Psoas muscle (tissue), 8 donors: Measurements from ENCODE around the gene NPDC1. TPM values are rescaled to one million over a fixed set of nuclear protein-coding genes. Genes with fewer than 3 reads are reported as not detected.

Experiments used
- ATAC-seq, 4 donors: fragments of 200-7000 bp; cut with Tn5 transposase; one replicate each; pipeline ENCODE4 v1.9.1; 2020; ENCODE audit warnings: moderate library complexity in 3 of 4, mild to moderate bottlenecking in 2 of 4
- DNase-seq, 2 donors: peaks; one replicate each; pipeline ENCODE4 v3.0.0-alpha.2; 2020
- H3K27ac ChIP-seq: fragments of 200-600 bp; one replicate; pipeline ENCODE4 v1.8.0; 2022
- H3K27me3 ChIP-seq, 3 donors: fragments of 200-600 bp in 1 of 3; one replicate each; pipeline versions ENCODE4 v1.6.1 to v1.8.0; 2013 to 2022; ENCODE audit warnings: low read length in 2 of 3, mild to moderate bottlenecking in 2 of 3, moderate library complexity in 1 of 3; ENCODE audit not compliant: insufficient read depth in 3 of 3
- H3K36me3 ChIP-seq, 2 donors: fragments of 200-600 bp in 1 of 2; one replicate each; pipeline versions ENCODE4 v1.6.1 to v1.8.0; 2013 to 2022; ENCODE audit warnings: low read depth in 1 of 2, mild to moderate bottlenecking in 1 of 2, moderate library complexity in 1 of 2; ENCODE audit not compliant: insufficient read depth in 1 of 2
- H3K4me1 ChIP-seq: fragments of 200-600 bp; one replicate; pipeline ENCODE4 v1.8.0; 2022
- H3K4me3 ChIP-seq: fragments of 200-600 bp; one replicate; pipeline ENCODE4 v1.8.0; 2022; ENCODE audit warnings: mild to moderate bottlenecking
- H3K9me3 ChIP-seq: fragments of 200-600 bp; one replicate; pipeline ENCODE4 v1.8.0; 2022
- WGBS, 3 donors: extraction: QIAGEN DNeasy Blood & Tissue Kit; methylation state at CpG; one replicate each; pipeline versions ENCODE4 v1.1.6 to v1.1.7; 2013; 5-methylcytosine and 5-hydroxymethylcytosine counted together
- intact Hi-C, 2 donors: fragments of 100-400 bp; cut with DNase I; formaldehyde crosslinking; loops; one replicate each; pipeline versions ENCODE4 v1.11.0 to v1.14.2; 2022
- polyA plus RNA-seq, 3 donors: library from polyadenylated mRNA; stranded (reverse); fragments of 200-250 nt; gene quantifications; one replicate each; pipeline ENCODE4 v1.2.3, GENCODE V29; 2013
- total RNA-seq, 4 donors: library from RNA; stranded (reverse); fragmentation: NEBNext Ultra II Directional in 2 of 4; extraction: Animal tissue kit (Norgen Biotek cat#: 25700) in 2 of 4; gene quantifications; one replicate each; pipeline versions ENCODE4 v1.2.1 to v1.2.4, GENCODE V29; 2021 to 2023
- TF ChIP-seq, protein P1 (sequence below): fragments of 200-600 bp; IDR thresholded peaks from one replicate; pipeline ENCODE4 v1.8.0; 2022; ENCODE audit warnings: antibody characterized with exemption
- donor health status: healthy with polysubstance abuse.
- donor health status: DM: no; HTN: no; CAD: no; lungs with moderate emphysema.
- donor health status: Bipolar disorder and iron deficiency.
- donor health status: healthy.
- donor health status: DM: yes; HTN: yes; CAD: no.
- donor health status: DM: no; HTN: no; CAD: no.
- donor health status: DM: no; HTN: no; CAD: no.
- donor health status: DM: yes; HTN: yes; CAD: no.

Gene NPDC1
- total and polyA plus RNA-seq, 7 donors, result 14.8 to 32.1 (median 22.4) TPM

DNA sequence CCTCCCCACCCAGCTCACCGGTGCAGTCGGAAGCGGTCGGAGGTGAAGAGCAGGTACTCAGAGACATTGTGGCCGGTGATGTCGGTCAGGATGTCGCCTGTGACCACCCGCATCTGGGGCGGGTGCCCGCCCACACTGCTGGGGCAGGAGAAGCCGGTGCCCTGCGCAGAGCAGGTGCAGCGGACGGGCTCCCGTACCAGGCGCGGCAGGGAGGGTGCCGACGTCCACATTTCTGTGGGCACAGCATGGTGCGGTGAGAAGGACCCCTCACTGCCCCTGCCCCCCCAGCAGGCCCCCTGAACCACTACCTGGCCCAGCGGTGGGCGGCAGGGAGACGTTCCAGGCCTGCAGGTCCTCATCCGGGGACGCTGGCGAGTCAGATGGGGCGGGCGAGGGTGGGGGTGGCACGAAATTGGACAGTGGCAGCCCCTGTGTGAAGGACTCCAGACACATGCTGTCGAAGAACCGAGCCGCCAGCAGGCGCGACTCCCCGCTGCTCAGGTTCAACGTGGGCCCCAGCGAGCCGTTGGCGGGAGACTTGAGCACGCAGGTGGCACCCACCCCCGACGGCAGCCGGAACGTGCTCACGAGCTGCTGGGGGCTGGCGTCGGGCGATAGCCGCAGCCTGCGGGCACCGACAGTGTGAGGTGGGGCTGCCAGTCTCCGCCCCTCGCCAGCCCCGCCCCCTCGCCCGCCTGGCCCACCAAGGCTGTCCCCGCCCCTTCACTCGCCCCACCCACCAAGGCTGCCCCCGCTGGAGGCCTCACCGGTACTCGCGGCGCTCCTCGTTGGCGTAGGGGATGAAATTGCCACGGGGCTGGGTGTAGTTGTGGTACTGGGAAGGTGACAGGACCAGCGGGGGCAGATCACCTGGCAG, 33.0 kb downstream of the NPDC1 start:
- Histone ChIP-seq H3K27ac (no peak overlapping the region), H3K27me3 (no peaks in the 10 kb centered on the region), H3K4me1 (no peaks in the 10 kb centered on the region), H3K9me3 (no peaks in the 10 kb centered on the region), H3K4me3 (no peak overlapping the region), H3K36me3 (peaks cover 0 to 74% of the 10 kb centered on the region in 2 donors)
- DNase-seq (no peak), ATAC-seq (no peak)
- WGBS, 3 donors, result 82 to 88% (median 83%) methylated on average over 61 to 67 of the region's 67 CpGs
- TF ChIP-seq, protein P1, sequence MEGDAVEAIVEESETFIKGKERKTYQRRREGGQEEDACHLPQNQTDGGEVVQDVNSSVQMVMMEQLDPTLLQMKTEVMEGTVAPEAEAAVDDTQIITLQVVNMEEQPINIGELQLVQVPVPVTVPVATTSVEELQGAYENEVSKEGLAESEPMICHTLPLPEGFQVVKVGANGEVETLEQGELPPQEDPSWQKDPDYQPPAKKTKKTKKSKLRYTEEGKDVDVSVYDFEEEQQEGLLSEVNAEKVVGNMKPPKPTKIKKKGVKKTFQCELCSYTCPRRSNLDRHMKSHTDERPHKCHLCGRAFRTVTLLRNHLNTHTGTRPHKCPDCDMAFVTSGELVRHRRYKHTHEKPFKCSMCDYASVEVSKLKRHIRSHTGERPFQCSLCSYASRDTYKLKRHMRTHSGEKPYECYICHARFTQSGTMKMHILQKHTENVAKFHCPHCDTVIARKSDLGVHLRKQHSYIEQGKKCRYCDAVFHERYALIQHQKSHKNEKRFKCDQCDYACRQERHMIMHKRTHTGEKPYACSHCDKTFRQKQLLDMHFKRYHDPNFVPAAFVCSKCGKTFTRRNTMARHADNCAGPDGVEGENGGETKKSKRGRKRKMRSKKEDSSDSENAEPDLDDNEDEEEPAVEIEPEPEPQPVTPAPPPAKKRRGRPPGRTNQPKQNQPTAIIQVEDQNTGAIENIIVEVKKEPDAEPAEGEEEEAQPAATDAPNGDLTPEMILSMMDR, result no peak
- intact Hi-C loops, result no loop called here

DNA sequence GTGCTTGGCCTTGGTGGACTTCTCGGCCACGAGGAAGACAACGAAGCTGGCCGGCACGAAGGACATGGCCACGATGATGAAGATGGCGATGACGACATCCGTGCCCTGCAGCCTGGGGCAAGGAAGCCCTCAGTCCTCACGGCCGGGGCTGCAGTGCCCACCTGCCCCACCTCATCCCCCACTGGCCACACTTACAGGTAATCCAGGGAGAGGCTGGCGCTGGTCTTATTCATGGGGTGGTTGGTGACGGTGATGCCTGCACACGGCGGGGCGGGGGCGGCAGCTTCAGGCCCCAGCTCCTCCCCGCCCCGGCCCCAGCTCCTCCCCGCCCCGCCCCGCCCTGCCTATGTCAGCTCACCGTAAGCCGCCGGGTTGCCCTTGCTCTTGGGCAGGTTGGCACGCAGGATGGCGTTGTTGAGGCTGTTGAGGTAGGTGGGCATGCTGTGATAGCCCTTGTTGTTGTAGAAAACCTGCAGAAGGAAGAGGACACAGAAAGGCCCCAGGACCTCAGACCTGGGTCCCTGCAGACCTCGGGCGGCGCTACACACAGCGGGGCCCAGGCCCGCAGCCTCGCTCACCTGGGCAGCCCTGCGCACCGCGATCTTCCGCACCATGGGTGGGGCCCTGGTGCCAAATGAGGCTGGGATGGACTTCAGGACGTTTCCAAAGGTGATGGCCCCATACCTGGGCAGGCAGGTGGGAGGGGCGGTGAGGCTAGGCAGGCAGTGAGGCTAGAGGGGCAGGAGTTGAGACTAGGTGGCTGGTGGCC, 33.9 kb downstream of the NPDC1 start:
- Histone ChIP-seq H3K27ac (no peak overlapping the region), H3K27me3 (no peaks in the 10 kb centered on the region)
- WGBS, 3 donors, result 90 to 93% (median 92%) methylated on average over 29 to 39 of the region's 39 CpGs

GRCh38 chr9:137011156-137011555, 34.8 kb downstream of the NPDC1 start:
- Histone ChIP-seq H3K4me1 (no peaks in the 10 kb centered on the region), H3K4me3 (no peak overlapping the region), H3K36me3 (peaks cover 0 to 56% of the 10 kb centered on the region in 2 donors), H3K9me3 (no peaks in the 10 kb centered on the region), H3K27ac (no peak overlapping the region), H3K27me3 (no peaks in the 10 kb centered on the region)
- intact Hi-C loops, result no loop called here
- TF ChIP-seq, protein P1, result no peak
- DNase-seq, result no peak
- 92 to 96% (median 94%) methylated on average over 24 of the region's 24 CpGs for WGBS, 3 donors
- no peak for ATAC-seq

More for the DNA sequence above, 33.9 kb downstream of the NPDC1 start:
- no peaks in the 10 kb centered on the region for H3K9me3 ChIP-seq
- ATAC-seq (no peak), DNase-seq (no peak)
- H3K4me3 ChIP-seq, result no peak overlapping the region
- TF ChIP-seq, protein P1, result no peak
- H3K36me3 ChIP-seq, result peaks cover 0 to 65% of the 10 kb centered on the region in 2 donors
- intact Hi-C loops, result no loop called here
- no peaks in the 10 kb centered on the region for H3K4me1 ChIP-seq

GRCh38 chr9:137009938-137010732, 35.8 kb downstream of the NPDC1 start:
- intact Hi-C loops, result no loop called here
- Histone ChIP-seq H3K27ac (no peak overlapping the region), H3K9me3 (no peaks in the 10 kb centered on the region), H3K4me3 (no peak overlapping the region), H3K36me3 (peaks cover 0 to 46% of the 10 kb centered on the region in 2 donors), H3K27me3 (no peaks in the 10 kb centered on the region), H3K4me1 (no peaks in the 10 kb centered on the region)
- DNase-seq, result no peak
- no peak for ATAC-seq
- TF ChIP-seq, protein P1, result no peak
- 93 to 95% (median 94%) methylated on average over 47 to 49 of the region's 49 CpGs for WGBS, 3 donors
